WERI-Rb-1 (cell line): ENCODE measurements around the gene DLX2.
A peak's percentile ranks its signal among the peaks of the same experiment; 100 is the strongest.

Source experiments
- DNase-seq: peaks from one replicate; pipeline ENCODE4 v3.0.0-alpha.2; 2020
- H3K27ac ChIP-seq: fragments of 250-450 bp; sonication (Bioruptor Pico); 2 replicates; pipeline ENCODE4 v1.5.1; 2020; ENCODE audit warnings: mild to moderate bottlenecking, moderate library complexity
- H3K27me3 ChIP-seq: fragments of 250-450 bp; sonication (Bioruptor Pico); 2 replicates; pipeline ENCODE4 v1.5.1; 2021; ENCODE audit warnings: mild to moderate bottlenecking, low read depth, moderate library complexity; ENCODE audit not compliant: insufficient read depth, severe bottlenecking
- H3K36me3 ChIP-seq: fragments of 250-450 bp; sonication (Bioruptor Pico); 2 replicates; pipeline ENCODE4 v1.5.1; 2020; ENCODE audit warnings: mild to moderate bottlenecking, moderate library complexity
- H3K4me3 ChIP-seq: 2 replicates; pipeline ENCODE4 v1.5.1; 2011; ENCODE audit warnings: low read depth, mild to moderate bottlenecking, control low read depth, low read length
- H3K9me3 ChIP-seq: fragments of 250-450 bp; sonication (Bioruptor Pico); 2 replicates; pipeline ENCODE4 v1.5.1; 2021; ENCODE audit warnings: mild to moderate bottlenecking, moderate library complexity; ENCODE audit not compliant: severe bottlenecking
- CTCF ChIP-seq: IDR thresholded peaks from 2 replicates; pipeline ENCODE4 v1.5.1; 2011; ENCODE audit warnings: low read depth, mild to moderate bottlenecking, control low read depth, inconsistent platforms, low read length

DLX2 gene

GRCh38 chr2:172135446-172135845 lies 32.7 kb upstream of the DLX2 start:
- no peak for TF ChIP-seq CTCF
- no peaks in the 10 kb centered on the region for H3K9me3 ChIP-seq
- no peak overlapping the region for H3K27ac ChIP-seq
- no peaks in the 10 kb centered on the region for H3K27me3 ChIP-seq
- H3K36me3 ChIP-seq: no peaks in the 10 kb centered on the region
- no peak for DNase-seq
- no peak overlapping the region for H3K4me3 ChIP-seq

- H3K4me3 ChIP-seq: no peak overlapping the region
- TF ChIP-seq CTCF: no peak
- no peak overlapping the region for H3K27ac ChIP-seq
- no peak for DNase-seq
- H3K27me3 ChIP-seq: no peaks in the 10 kb centered on the region
- H3K36me3 ChIP-seq: no peaks in the 10 kb centered on the region
- H3K9me3 ChIP-seq: no peaks in the 10 kb centered on the region
Observed at GRCh38 chr2:172134270-172134669, 31.6 kb upstream of the DLX2 start.

- peak; percentile 24 for DNase-seq
- Histone ChIP-seq H3K27ac (no peak overlapping the region), H3K36me3 (no peaks in the 10 kb centered on the region), H3K4me3 (no peak overlapping the region), H3K9me3 (no peaks in the 10 kb centered on the region), H3K27me3 (no peaks in the 10 kb centered on the region)
- TF ChIP-seq CTCF: no peak
Observed at GRCh38 chr2:172131713-172132555, 29.2 kb upstream of the DLX2 start.

GRCh38 chr2:172129404-172129803 lies 26.7 kb upstream of the DLX2 start:
- TF ChIP-seq CTCF: no peak
- Histone ChIP-seq H3K27ac (no peak overlapping the region), H3K9me3 (no peaks in the 10 kb centered on the region), H3K4me3 (no peak overlapping the region), H3K36me3 (no peaks in the 10 kb centered on the region), H3K27me3 (no peaks in the 10 kb centered on the region)
- DNase-seq: no peak

- Histone ChIP-seq H3K27ac (no peak overlapping the region), H3K27me3 (no peaks in the 10 kb centered on the region), H3K4me3 (no peak overlapping the region), H3K9me3 (no peaks in the 10 kb centered on the region), H3K36me3 (no peaks in the 10 kb centered on the region)
- TF ChIP-seq CTCF: no peak
- no peak for DNase-seq
Observed at GRCh38 chr2:172128484-172128883, 25.8 kb upstream of the DLX2 start.

GRCh38 chr2:172120118-172120517 lies 17.4 kb upstream of the DLX2 start:
- no peaks in the 10 kb centered on the region for H3K36me3 ChIP-seq
- no peak overlapping the region for H3K27ac ChIP-seq
- H3K4me3 ChIP-seq: no peak overlapping the region
- DNase-seq: no peak
- no peak for TF ChIP-seq CTCF
- no peaks in the 10 kb centered on the region for H3K27me3 ChIP-seq
- no peaks in the 10 kb centered on the region for H3K9me3 ChIP-seq
